NCI-H2029 treated with DMSO at 0.1 percent for 48 hours (cell line): Measurements from ENCODE around the gene ERBB3.

Source experiments
- DNase-seq: peaks from one replicate; lab custom pipeline; 2025; lab: John Stamatoyannopoulos, UW

ERBB3 gene

DNA sequence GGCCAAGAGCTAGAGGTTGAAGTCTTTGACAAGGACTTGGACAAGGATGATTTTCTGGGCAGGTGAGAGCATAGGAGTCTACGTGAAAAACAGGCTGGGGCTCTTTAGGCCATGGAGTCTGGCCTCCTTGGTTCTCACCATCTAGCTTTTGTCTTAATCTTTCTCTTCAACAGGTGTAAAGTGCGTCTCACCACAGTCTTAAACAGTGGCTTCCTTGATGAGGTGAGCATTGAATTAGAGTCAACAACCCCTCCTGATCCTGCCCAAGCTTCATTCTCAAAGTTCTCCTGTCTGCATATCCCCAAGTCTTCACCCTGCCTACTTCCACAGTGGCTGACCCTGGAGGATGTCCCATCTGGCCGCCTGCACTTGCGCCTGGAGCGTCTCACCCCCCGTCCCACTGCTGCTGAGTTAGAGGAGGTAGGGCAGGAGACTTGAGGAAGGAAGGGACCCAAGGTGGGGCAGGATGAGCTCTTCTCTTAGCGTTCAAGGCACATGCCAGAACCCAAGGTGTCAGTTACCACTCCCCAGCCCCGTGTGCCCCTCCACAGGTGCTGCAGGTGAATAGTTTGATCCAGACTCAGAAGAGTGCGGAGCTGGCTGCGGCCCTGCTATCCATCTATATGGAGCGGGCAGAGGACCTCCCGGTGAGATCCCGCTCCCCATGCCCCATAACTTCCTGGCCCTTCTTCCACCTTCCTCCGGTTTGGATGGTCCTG lies 58.0 kb downstream of the ERBB3 start:
- no peak for DNase-seq

DNA sequence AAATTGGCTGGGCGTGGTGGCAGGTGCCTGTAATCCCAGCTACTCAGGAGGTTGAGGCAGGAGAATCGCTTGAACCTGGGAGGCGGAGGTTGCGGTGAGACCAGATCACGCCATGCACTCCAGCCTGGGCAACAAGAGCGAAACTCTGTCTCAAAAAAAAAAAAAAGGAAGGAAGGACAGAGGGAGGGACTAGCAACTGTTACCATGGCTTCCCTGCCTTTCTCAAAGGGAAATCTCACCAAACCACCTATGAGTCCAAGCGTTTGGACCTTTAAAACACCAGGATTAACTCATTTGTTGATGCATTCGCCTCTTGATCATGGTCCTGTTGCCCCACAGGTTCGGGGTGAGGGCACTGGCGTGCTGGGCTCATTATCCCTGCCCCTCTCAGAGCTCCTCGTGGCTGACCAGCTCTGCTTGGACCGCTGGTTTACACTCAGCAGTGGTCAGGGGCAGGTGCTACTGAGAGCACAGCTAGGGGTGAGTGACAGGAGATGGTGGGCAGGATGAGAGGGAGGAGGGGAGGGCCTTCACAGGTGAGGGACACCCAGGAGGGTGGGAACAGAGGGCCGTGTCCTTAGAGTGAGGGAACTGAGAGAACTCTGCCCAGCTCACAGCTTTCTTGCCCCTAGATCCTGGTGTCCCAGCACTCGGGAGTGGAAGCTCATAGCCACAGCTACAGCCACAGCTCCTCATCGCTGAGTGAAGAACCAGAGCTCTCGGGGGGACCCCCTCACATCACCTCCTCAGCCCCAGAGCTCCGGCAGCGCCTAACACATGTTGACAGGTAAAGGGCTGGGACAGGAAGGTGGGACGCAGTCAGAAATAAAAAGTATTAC lies 62.2 kb downstream of the ERBB3 start:
- DNase-seq: no peak

DNA sequence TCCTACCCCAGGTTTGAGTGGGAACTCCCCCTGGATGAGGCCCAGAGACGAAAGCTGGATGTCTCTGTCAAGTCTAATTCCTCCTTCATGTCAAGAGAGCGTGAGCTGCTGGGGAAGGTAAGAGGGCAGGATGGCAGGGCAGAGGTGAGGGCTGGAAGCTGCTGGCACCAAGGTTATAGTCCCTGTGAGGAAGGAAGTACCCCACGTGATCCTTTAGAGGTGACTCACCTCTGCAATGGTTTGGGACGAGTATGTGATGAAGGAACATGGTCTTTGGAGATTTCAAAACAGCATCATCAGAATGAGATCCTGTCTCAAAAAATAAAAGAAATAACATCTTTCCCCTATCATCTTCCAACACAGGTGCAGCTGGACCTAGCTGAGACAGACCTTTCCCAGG lies 63.3 kb downstream of the ERBB3 start:
- DNase-seq: no peak

DNA sequence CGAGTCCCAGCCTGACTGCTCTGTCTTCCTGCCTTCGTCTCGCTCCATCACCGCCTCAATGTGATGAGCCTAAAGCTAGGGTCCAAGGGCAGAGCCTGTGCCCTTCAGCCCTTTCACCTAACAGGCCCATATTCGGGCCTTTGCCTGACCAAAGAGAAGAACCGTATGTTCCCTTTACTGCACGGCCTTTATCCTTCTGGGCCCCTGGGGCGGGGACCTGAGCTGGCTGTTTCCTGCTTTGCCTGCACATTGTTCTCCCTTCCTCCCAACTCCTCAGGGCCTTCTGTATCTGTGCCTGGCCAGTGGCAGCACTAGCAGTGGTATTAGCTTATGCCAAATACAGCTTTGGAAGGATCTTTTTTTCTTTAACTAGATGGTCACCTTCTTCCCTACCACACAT lies 63.9 kb downstream of the ERBB3 start:
- no peak for DNase-seq

DNA sequence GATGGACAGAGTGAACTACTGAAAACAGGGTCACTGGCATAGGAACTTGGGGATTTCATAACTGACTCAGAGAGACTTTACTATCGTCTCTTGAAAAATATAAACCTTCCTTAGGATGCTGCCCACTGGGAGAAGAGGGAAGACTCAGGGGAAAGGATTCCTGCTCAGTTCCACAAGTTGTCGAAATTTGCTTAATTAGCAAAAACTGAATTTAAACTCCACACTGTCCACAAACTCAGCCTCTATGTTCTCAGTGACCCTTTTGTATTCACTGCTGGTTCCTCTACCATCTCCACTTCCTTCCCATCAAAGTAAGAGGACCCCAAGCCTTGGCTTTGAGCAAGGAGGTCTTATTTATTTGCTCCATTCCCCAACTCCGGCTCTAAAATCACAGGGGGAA lies 65.3 kb downstream of the ERBB3 start:
- no peak for DNase-seq

DNA sequence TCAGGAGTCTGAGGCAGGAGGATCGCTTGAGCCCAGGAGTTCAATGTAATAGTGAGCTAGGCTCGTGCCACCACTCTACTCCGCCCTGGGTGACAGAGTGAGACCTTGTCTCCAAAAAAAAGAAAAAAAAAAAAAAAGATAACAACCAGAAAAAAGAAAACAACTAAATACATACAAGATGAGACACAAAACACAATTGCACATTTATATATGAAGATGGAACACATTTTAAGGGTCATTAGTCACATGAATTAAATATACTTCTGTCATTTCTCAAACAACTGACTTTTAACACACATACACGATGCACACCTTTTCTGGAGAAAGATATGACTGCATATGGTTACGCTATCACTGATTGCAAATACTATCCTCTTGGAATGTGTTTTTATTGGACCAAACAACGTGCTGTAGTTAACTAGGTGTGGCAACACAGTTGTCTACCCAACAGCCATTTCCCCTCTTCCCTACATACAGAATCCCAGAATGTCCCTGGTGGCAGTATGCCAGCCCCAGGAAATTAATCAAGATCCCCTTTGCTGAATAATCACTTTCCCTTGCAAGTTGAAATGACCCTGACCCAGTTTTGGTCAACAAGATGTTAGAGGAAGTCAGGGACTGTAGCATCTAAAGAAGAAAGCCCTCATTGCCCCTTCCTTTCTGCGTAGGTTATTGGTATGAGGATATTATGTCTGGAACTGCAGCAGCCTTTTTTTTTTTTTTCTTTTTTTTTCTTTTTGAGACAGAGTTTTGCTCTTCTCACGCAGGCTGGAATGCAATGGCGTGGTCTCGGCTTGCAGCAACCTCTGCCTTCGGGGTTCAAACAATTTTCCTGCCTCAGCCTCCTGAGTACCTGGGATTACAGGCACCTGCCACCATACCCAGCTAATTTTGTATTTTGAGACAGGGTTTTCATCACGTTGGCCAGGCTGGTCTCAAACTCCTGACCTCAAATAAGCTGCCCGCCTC lies 66.8 kb downstream of the ERBB3 start:
- DNase-seq: no peak

DNA sequence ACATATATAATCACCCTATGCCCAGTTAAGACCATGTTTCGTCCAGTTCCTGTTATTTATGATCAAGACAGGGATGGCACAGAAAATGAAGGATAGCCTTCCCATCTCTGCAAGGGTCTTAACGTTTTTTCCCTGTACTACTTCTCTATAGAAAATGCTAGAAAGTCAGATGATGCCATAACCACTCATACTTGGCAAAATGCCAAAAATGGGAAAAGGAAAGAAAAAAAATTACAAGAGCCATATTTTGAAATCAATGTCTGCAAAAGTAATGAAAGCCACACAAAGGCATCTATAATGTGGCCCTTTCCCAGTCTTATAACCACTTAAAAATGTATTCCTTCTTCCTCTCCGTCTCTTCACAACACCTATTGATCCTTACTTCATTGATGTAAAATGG lies 70.6 kb downstream of the ERBB3 start:
- peak; percentile 58 for DNase-seq

DNA sequence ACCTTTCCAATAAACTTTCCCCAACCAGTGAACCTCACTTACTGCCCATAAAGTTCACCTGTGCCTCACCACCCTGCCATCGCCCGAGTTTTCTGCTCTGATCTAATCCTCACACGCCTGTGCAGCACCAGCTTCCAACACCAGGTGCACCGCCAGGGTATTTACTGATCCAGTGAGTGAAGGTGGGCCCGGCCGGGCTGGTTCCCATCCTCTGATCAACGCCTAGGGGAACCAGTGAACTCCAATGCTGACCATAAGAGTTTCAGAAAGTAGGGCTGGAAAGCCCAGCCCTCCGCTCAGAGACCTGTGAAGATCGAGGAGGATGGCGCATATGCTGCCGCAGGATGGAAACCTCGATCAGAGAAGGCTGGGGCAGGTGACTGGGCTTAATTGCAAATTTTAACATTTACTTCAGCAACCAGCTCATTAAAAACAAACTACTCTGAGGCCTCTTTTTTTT lies 71.7 kb downstream of the ERBB3 start:
- peak; percentile 46 for DNase-seq

DNA sequence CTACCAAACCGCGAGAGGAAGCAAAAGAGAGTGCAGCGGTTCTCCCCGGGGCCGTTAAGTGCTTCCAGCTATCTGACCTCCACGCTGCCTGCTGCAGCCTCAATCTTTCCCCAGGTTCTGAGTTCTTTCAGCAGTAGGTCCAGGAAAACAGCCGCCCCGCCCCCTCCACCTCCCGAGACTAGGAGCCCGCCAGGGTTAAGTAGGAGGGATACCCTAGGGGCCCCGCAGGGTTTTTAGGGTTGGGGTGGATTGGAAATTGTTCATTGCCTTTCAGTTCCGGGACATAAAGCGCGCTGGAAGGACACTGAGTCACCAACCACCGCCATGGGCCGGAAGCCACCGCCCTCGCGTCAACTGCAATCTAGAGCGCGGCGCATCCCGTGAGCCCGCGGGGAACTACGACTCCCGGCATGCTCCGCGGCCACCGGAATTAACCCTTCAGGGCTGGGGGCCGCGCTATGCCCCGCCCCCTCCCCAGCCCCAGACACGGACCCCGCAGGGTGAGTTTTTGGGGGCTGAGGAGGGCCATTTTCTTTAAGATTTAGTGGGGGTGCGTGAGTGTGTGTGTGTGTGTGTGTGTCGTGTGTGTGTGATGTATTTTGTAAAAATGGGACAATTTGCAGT lies 72.3 kb downstream of the ERBB3 start, which contains the start of gene MYL6B:
TSS of gene MYL6B (plus strand) at position 456 of the 624 bp plus-strand sequence. CDS start 1,332 bp downstream, outside the sequence.
- DNase-seq: peak; percentile 79
